Esophagus muscularis mucosa (tissue), 4 donors: ENCODE measurements around the gene SMIM38. TPM values are rescaled to one million over a fixed set of nuclear protein-coding genes. Genes with fewer than 3 reads are reported as not detected.

Source experiments
- DNase-seq: peaks from one replicate; pipeline ENCODE4 v3.0.0-alpha.2; 2017; ENCODE audit errors: extremely low spot score
- H3K27ac ChIP-seq, 4 donors: fragments of 200-600 bp; sonication (generic); replicated peaks in 1 of 4; 1 replicate in 3 of 4; 2 replicates in 1 of 4; pipeline ENCODE4 v1.5.1; 2016 to 2019; ENCODE audit warnings: mild to moderate bottlenecking in 1 of 4
- H3K27me3 ChIP-seq, 4 donors: fragments of 200-600 bp; sonication (generic); one replicate each; pipeline versions ENCODE4 v1.5.1 to v1.6.0; 2016 to 2019
- H3K36me3 ChIP-seq, 4 donors: fragments of 200-600 bp; sonication (generic); one replicate each; pipeline ENCODE4 v1.5.1; 2016 to 2019
- H3K4me1 ChIP-seq, 4 donors: fragments of 200-600 bp; sonication (generic); one replicate each; pipeline ENCODE4 v1.5.1; 2016 to 2019
- H3K4me3 ChIP-seq, 4 donors: fragments of 200-600 bp; sonication (generic); 1 replicate in 2 of 4; 2 replicates in 2 of 4; pipeline ENCODE4 v1.5.1; 2016 to 2019; ENCODE audit warnings: mild to moderate bottlenecking in 4 of 4, moderate library complexity in 1 of 4
- H3K9me3 ChIP-seq, 4 donors: fragments of 200-600 bp; sonication (generic); 1 replicate in 3 of 4; 2 replicates in 1 of 4; pipeline ENCODE4 v1.5.1; 2016 to 2019
- EP300 ChIP-seq: sonication (generic); formaldehyde crosslinking; IDR thresholded peaks from one replicate; pipeline ENCODE4 v1.6.1; 2017; ENCODE audit warnings: antibody characterized with exemption
- POLR2A ChIP-seq: fragments of 450-650 bp; IDR thresholded peaks from one replicate; pipeline ENCODE4 v1.6.1; 2017; ENCODE audit warnings: antibody characterized with exemption, moderate library complexity, mild to moderate bottlenecking, low read depth
- POLR2AphosphoS5 ChIP-seq, 2 donors: sonication (generic); formaldehyde crosslinking; IDR thresholded peaks; one replicate each; pipeline ENCODE4 v1.6.1; 2017; ENCODE audit warnings: antibody characterized with exemption in 2 of 2
- WGBS: methylation state at CpG from one replicate; pipeline ENCODE4 v1.1.5; 2018; 5-methylcytosine and 5-hydroxymethylcytosine counted together
- intact Hi-C: fragments of 100-400 bp; cut with DNase I; formaldehyde crosslinking; loops from one replicate; pipeline ENCODE4 v1.15.1; 2023
- total RNA-seq, 4 donors: library from RNA; depleted of rRNA; stranded (reverse); fragments of >200 nt; gene quantifications; one replicate each; pipeline versions ENCODE4 v1.1.0 to v1.2.1, GENCODE V29; 2016
- TF ChIP-seq, protein P1 (sequence below), 3 experiments: fragments of 200-600 bp in 2 of 3; fragments of 450-650 bp in 1 of 3; sonication (generic) in 2 of 3; IDR thresholded peaks; one replicate each; pipeline ENCODE4 v1.5.1; 2017 to 2019; ENCODE audit warnings: antibody characterized with exemption in 3 of 3, mild to moderate bottlenecking in 2 of 3, moderate library complexity in 1 of 3

Gene SMIM38
- total RNA-seq, 4 donors from 2014 or later: 0.50 to 4.2 (median 2.6) TPM

DNA sequence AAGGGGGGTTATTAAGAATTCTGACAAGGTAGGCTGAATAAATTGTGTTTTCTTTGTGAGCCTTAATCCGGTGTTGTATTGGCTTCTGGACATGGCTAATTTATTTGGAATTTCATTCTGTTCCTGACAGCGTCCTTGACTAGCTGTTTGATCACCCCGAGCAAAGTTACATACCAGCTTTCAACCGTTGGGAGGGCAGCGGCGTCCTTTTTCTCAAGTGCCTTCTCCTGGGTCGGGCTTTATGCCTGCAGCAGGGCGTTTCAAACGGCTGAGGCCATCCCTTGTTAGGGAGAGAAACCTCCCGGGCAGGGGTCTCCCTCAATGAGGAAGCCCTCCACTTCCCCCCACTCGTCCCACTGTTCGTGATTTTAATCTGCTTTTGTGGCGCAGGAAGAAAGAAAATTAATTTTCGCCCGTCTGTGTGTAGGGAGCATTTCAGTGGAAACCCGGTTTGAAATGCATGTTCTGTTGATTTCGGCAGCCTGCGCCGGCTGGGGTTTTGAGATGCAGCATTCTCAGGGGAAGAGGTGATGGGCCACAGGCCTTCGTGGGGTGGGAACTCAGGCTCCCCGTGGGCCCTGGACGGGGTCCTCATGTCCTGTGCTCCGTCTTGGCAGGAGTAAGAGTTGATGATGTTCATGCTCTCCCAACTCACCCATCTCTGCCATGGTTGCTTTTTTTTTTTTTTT is 2.9 kb upstream of the SMIM38 start:
- no peak for TF ChIP-seq POLR2A
- no peak for TF ChIP-seq EP300
- TF ChIP-seq, protein P1, sequence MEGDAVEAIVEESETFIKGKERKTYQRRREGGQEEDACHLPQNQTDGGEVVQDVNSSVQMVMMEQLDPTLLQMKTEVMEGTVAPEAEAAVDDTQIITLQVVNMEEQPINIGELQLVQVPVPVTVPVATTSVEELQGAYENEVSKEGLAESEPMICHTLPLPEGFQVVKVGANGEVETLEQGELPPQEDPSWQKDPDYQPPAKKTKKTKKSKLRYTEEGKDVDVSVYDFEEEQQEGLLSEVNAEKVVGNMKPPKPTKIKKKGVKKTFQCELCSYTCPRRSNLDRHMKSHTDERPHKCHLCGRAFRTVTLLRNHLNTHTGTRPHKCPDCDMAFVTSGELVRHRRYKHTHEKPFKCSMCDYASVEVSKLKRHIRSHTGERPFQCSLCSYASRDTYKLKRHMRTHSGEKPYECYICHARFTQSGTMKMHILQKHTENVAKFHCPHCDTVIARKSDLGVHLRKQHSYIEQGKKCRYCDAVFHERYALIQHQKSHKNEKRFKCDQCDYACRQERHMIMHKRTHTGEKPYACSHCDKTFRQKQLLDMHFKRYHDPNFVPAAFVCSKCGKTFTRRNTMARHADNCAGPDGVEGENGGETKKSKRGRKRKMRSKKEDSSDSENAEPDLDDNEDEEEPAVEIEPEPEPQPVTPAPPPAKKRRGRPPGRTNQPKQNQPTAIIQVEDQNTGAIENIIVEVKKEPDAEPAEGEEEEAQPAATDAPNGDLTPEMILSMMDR (IDR thresholded peaks at IDR 0.05): no peak
- no peak for TF ChIP-seq POLR2AphosphoS5 (IDR thresholded peaks at IDR 0.05)
- Histone ChIP-seq H3K4me1 (peaks cover 22 to 30% (median 25%) of the 10 kb centered on the region in 4 donors), H3K27me3 (no peaks in the 10 kb centered on the region), H3K4me3 (no peak overlapping the region), H3K36me3 (peaks cover 0 to 17% (median 7%) of the 10 kb centered on the region in 4 donors), H3K9me3 (no peaks in the 10 kb centered on the region), H3K27ac (no peak overlapping the region)
- intact Hi-C loops: no loop called here
- 83% methylated on average over 23 of the region's 23 CpGs for WGBS
- DNase-seq: no peak

DNA sequence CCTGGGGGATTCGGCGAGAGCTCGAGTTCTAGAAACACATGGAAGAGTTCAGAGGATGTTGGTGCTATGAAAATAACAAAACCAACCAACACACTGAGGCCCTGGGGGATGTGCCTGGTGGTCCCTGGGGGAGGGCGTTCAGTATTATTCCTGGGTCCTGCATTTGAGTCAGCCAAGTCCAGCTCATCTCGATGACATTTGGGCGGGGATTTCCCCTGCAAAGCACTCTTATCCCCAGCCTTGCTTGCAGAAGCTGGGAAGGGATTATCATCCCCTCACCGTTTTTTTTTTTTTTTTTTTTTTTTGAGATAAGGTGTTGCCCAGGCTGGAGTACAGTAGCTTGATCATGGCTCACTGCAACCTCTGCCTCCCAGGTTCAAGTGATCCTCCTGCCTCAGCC is 2.1 kb upstream of the SMIM38 start:
- DNase-seq: no peak
- 71% methylated on average over 7 of the region's 7 CpGs for WGBS
- no peak overlapping the region for H3K4me3 ChIP-seq
- H3K9me3 ChIP-seq: no peaks in the 10 kb centered on the region
- H3K27ac ChIP-seq: no peak overlapping the region
- no peaks in the 10 kb centered on the region for H3K27me3 ChIP-seq
- peaks cover 23 to 37% (median 26%) of the 10 kb centered on the region in 4 donors for H3K4me1 ChIP-seq
- TF ChIP-seq POLR2AphosphoS5 (IDR thresholded peaks at IDR 0.05) (no peak), EP300 (no peak), POLR2A (no peak)
- TF ChIP-seq, protein P1 (IDR thresholded peaks at IDR 0.05): no peak
- H3K36me3 ChIP-seq: peaks cover 0 to 15% (median 7%) of the 10 kb centered on the region in 4 donors
- intact Hi-C loops: no loop called here

DNA sequence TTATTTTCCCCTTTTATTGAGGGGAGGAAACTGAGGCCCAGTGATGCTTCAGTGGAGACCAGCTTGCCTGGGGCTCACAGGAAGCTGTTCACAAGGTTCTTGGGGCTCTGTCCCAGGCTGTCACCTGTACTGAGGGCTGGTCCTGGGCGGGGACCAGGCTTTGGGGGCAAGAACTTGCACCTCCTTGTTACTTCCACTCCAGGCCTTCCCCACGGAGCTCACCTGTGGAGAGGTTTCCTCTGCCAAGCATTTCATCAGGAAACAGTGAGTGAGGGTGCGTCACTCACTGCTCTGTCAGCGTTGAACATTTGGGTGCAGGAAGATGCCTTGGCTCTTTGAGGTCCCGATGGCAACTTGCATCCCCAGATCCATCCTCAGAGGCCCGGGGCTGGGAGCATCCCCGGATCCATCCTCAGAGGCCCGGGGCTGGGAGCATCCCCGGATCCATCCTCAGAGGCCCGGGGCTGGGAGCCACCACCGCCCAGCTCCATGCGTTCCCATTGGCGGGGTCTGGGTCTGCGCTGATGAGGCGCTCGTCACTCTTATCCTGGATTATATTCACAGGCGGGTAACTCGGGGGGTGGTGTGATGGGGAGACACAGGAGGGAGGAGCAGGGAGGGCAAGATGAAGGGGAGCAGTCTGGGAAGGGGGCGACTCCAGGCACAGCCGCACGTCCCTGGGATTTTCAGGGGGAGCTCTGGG is 1.4 kb upstream of the SMIM38 start:
- Histone ChIP-seq H3K27ac (no peak overlapping the region), H3K9me3 (no peaks in the 10 kb centered on the region), H3K4me3 (no peak overlapping the region), H3K27me3 (no peaks in the 10 kb centered on the region), H3K4me1 (peaks cover 23 to 37% (median 26%) of the 10 kb centered on the region in 4 donors), H3K36me3 (peaks cover 0 to 10% (median 5%) of the 10 kb centered on the region in 4 donors)
- TF ChIP-seq POLR2AphosphoS5 (IDR thresholded peaks at IDR 0.05) (no peak), EP300 (no peak), POLR2A (no peak)
- TF ChIP-seq, protein P1 (IDR thresholded peaks at IDR 0.05): no peak
- no peak for DNase-seq
- WGBS: 94% methylated on average over 14 of the region's 21 CpGs
- intact Hi-C loops: no loop called here

DNA sequence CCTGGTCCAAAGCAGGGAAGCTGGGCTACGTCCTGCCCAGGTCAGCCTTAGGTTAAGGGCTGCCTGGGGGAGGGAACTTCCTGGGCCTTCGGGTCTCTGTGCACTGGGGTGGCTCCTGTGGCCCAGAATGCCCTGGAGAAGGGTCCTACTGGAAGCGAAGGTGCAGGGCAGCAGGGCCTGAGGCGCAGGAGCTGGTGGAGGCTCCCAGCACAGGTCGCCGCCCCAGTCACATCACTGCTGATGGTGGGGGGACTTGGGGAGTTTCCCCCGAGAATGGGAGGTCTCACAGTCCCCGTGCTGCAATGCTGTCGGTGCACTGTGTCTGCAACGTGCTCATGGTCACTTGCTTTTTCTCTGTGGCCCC is 815 bp upstream of the SMIM38 start:
- WGBS: 93% methylated on average over 3 of the region's 10 CpGs
- Histone ChIP-seq H3K36me3 (peaks cover 0 to 9% (median 3%) of the 10 kb centered on the region in 4 donors), H3K4me1 (peaks cover 23 to 37% (median 26%) of the 10 kb centered on the region in 4 donors), H3K27ac (no peak overlapping the region), H3K27me3 (no peaks in the 10 kb centered on the region), H3K9me3 (no peaks in the 10 kb centered on the region), H3K4me3 (no peak overlapping the region)
- intact Hi-C loops: no loop called here
- TF ChIP-seq, protein P1 (IDR thresholded peaks at IDR 0.05): no peak
- TF ChIP-seq EP300: no peak
- no peak for TF ChIP-seq POLR2AphosphoS5 (IDR thresholded peaks at IDR 0.05)
- no peak for TF ChIP-seq POLR2A
- DNase-seq: no peak
